Mucosa of descending colon (tissue), 3 donors: ENCODE data around the gene EIF5B. TPM values are rescaled to one million over a fixed set of nuclear protein-coding genes. Genes with fewer than 3 reads are reported as not detected.

Source experiments
- ATAC-seq: fragments of 200-7000 bp; cut with Tn5 transposase; one replicate; pipeline ENCODE4 v1.9.1; 2020; ENCODE audit warnings: mild to moderate bottlenecking, moderate library complexity
- DNase-seq, 3 donors: peaks; one replicate each; pipeline ENCODE4 v3.0.0-alpha.2; 2020
- H3K36me3 ChIP-seq: fragments of 200-600 bp; one replicate; pipeline ENCODE4 v1.8.0; 2021; ENCODE audit warnings: low read depth, mild to moderate bottlenecking
- H3K4me1 ChIP-seq: fragments of 200-600 bp; one replicate; pipeline ENCODE4 v1.8.0; 2021; ENCODE audit warnings: low read depth, mild to moderate bottlenecking
- H3K4me3 ChIP-seq: fragments of 200-600 bp; one replicate; pipeline ENCODE4 v1.8.0; 2021; ENCODE audit warnings: mild to moderate bottlenecking
- H3K9me3 ChIP-seq: fragments of 200-600 bp; one replicate; pipeline ENCODE4 v1.8.0; 2021; ENCODE audit warnings: mild to moderate bottlenecking
- CTCF ChIP-seq: fragments of 200-600 bp; IDR thresholded peaks from one replicate; pipeline ENCODE4 v1.8.0; 2022; ENCODE audit warnings: antibody characterized with exemption, mild to moderate bottlenecking
- intact Hi-C, 2 donors: fragments of 100-400 bp; cut with DNase I in 1 of 2; cut with micrococcal nuclease in 1 of 2; formaldehyde crosslinking; loops; one replicate each; pipeline versions ENCODE4 v1.11.0 to v1.11.1; 2022; cut with DNase I, micrococcal nuclease
- total RNA-seq, 3 donors: library from RNA; stranded (reverse); fragmentation: NEBNext Ultra II Directional in 2 of 3; extraction: Animal tissue kit (Norgen Biotek cat#: 25700) in 2 of 3; gene quantifications; one replicate each; pipeline versions ENCODE4 v1.2.1 to v1.2.4, GENCODE V29; 2021 to 2023
- donor health status: DM: no; HTN: no; CAD: no; lungs with moderate emphysema.
- donor health status: DM: no; HTN: no; CAD: no.
- donor health status: DM: no; HTN: yes; CAD: no.

The EIF5B gene
- total RNA-seq, 3 donors from 2014 or later, result 23.5 to 47.3 (median 30.1) TPM

DNA sequence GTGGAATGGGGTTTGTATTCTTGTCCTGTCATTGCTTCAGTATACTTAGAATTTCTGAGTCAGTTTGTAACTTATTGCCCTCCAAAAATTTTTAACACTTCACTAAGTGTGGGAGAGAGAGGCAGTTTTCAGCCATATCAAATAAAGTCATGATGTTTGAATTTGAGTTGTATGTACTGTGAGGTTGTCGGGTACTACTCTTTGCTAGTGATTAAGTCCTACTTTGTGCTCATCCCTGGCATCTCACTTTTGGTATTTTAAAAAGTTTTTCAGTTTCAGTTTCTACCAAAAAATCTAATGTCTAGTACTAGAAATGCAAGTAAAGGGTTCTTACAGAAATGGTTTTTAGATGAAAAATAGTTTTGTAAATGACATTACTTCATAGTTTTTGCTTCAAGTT, 40.7 kb downstream of the EIF5B start:
- ATAC-seq (no peak), DNase-seq (no peak)
- TF ChIP-seq CTCF, result no peak
- Histone ChIP-seq H3K9me3 (no peaks in the 10 kb centered on the region), H3K4me1 (no peaks in the 10 kb centered on the region), H3K4me3 (no peak overlapping the region), H3K36me3 (no peaks in the 10 kb centered on the region)
- intact Hi-C loops, result no loop called here

- DNase-seq, result no peak
- Histone ChIP-seq H3K4me3 (no peak overlapping the region), H3K9me3 (no peaks in the 10 kb centered on the region), H3K36me3 (no peaks in the 10 kb centered on the region), H3K4me1 (no peaks in the 10 kb centered on the region)
- intact Hi-C loops, result no loop called here
- no peak for ATAC-seq
- TF ChIP-seq CTCF, result no peak
Measured at GRCh38 chr2:99380376-99381010, 43.3 kb downstream of the EIF5B start.

GRCh38 chr2:99382143-99382542, 45.0 kb downstream of the EIF5B start:
- no peak overlapping the region for H3K4me3 ChIP-seq
- H3K4me1 ChIP-seq, result no peaks in the 10 kb centered on the region
- H3K36me3 ChIP-seq, result no peaks in the 10 kb centered on the region
- intact Hi-C loops, result no loop called here
- H3K9me3 ChIP-seq, result no peaks in the 10 kb centered on the region
- no peak for TF ChIP-seq CTCF
- no peak for DNase-seq
- ATAC-seq, result no peak

GRCh38 chr2:99386011-99386410, 48.8 kb downstream of the EIF5B start:
- DNase-seq (no peak), ATAC-seq (no peak)
- intact Hi-C loops, result no loop called here
- H3K4me1 ChIP-seq, result no peaks in the 10 kb centered on the region
- no peaks in the 10 kb centered on the region for H3K9me3 ChIP-seq
- no peak for TF ChIP-seq CTCF
- no peak overlapping the region for H3K4me3 ChIP-seq
- H3K36me3 ChIP-seq, result no peaks in the 10 kb centered on the region

- Histone ChIP-seq H3K9me3 (no peaks in the 10 kb centered on the region), H3K4me3 (no peak overlapping the region), H3K4me1 (no peaks in the 10 kb centered on the region), H3K36me3 (no peaks in the 10 kb centered on the region)
- intact Hi-C loops, result no loop called here
- TF ChIP-seq CTCF, result no peak
- DNase-seq, result no peak
- no peak for ATAC-seq
Measured at GRCh38 chr2:99388892-99389291, 51.7 kb downstream of the EIF5B start.

DNA sequence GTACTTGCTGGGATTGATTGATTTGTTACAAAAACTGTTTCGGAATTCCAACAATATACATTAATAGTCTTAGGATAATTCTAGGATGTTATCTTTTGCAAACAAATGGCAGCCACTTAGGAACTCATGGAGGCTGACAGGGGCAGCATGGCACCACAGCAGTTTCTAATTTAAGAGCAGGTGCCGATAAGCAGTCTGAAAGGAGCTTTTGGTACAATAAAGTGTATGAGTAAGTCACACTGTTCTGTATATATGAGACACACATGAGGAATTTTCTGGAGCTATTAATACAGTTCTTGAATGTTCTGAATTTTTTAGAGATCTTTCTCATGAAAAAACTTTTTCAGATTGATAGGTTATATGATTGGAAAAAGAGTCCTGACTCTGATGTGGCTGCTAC, 52.2 kb downstream of the EIF5B start:
- ATAC-seq, result no peak
- intact Hi-C loops, result no loop called here
- H3K4me3 ChIP-seq, result no peak overlapping the region
- TF ChIP-seq CTCF, result no peak
- DNase-seq, result no peak
- H3K36me3 ChIP-seq, result no peaks in the 10 kb centered on the region
- H3K9me3 ChIP-seq, result no peaks in the 10 kb centered on the region
- H3K4me1 ChIP-seq, result no peaks in the 10 kb centered on the region
